Measurements from ENCODE around the gene CAMK2D. TPM values are rescaled to one million over a fixed set of nuclear protein-coding genes. Genes with fewer than 3 reads are reported as not detected.

The CAMK2D gene
- total and polyA plus RNA-seq, 2 experiments from 2014 or later: 4.9 to 14.6 TPM

DNA sequence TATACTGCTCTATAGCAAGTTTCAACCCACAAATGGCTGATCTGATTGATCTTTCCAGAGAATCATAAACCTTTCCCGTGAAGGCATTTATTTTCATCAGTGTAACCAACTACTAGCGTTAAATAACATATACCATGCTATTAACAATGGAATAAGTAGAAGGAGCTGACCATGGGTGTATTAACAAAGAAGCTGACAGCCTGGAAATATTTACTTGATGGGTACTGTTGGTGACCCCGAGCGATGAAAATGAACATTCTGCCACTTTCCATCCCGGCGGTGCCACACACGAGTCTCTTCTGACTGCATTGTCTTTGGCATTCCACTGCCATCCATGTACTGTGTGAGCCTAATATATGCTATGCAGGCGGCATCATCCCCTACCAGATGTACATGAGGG lies 304.4 kb downstream of the CAMK2D start:
- Mint-ChIP-seq H3K4me3 (no peak overlapping the region), H3K9me3 (no peaks in the 10 kb centered on the region), H3K27ac (no peak overlapping the region), H3K27me3 (ENCODE audit: insufficient read depth, low read depth, poor library complexity) (no peaks in the 10 kb centered on the region), H3K4me1 (peaks cover 36% of the 10 kb centered on the region), H3K36me3 (ENCODE audit: low read depth) (no peaks in the 10 kb centered on the region)
- no peaks in the 10 kb centered on the region for H3K9me2 ChIP-seq (ENCODE audit: insufficient read depth)
- H2AFZ ChIP-seq: no peak overlapping the region
- H3K36me3 ChIP-seq (ENCODE audit: insufficient read depth): no peaks in the 10 kb centered on the region
- no peak for DNase-seq (ENCODE audit: low spot score)
- peaks cover 28% of the 10 kb centered on the region for H3K4me1 ChIP-seq (ENCODE audit: insufficient read depth)
- no peak overlapping the region for H3K27ac ChIP-seq (ENCODE audit: low read depth)
- H3K4me3 ChIP-seq: no peak overlapping the region
- H3K4me2 ChIP-seq: no peak overlapping the region
- no peaks in the 10 kb centered on the region for H3K79me2 ChIP-seq (replicated peaks; ENCODE audit: insufficient read depth)
- no peaks in the 10 kb centered on the region for H4K20me1 ChIP-seq (replicated peaks; ENCODE audit: insufficient read depth)
- H3F3A ChIP-seq (replicated peaks; ENCODE audit: low read depth): no peaks in the 10 kb centered on the region
- TF ChIP-seq CREB1 (CRISPR knock-in tag; IDR thresholded peaks at IDR 0.05; ENCODE audit: low read depth) (no peak), ZNF462 (CRISPR knock-in tag; IDR thresholded peaks at IDR 0.05) (no peak), JUNB (IDR thresholded peaks at IDR 0.05; ENCODE audit: unreplicated experiment) (no peak), EZH2 (IDR thresholded peaks at IDR 0.05; ENCODE audit: low read depth, unreplicated experiment) (no peak), STAT1 (IDR thresholded peaks at IDR 0.05; ENCODE audit: unreplicated experiment) (no peak), NANOG (IDR thresholded peaks at IDR 0.05; ENCODE audit: borderline replicate concordance) (no peak), EZH2phosphoT487 (IDR thresholded peaks at IDR 0.05; ENCODE audit: unreplicated experiment) (no peak)
- TF ChIP-seq, protein P1, sequence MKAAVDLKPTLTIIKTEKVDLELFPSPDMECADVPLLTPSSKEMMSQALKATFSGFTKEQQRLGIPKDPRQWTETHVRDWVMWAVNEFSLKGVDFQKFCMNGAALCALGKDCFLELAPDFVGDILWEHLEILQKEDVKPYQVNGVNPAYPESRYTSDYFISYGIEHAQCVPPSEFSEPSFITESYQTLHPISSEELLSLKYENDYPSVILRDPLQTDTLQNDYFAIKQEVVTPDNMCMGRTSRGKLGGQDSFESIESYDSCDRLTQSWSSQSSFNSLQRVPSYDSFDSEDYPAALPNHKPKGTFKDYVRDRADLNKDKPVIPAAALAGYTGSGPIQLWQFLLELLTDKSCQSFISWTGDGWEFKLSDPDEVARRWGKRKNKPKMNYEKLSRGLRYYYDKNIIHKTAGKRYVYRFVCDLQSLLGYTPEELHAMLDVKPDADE (IDR thresholded peaks at IDR 0.05): no peak
- no peaks in the 10 kb centered on the region for H3K27me3 ChIP-seq (ENCODE audit: insufficient read depth)
- no peak for ATAC-seq
